NCI-H510A (cell line): Measurements from ENCODE around the gene RAC2.

Source experiments
- DNase-seq: peaks from one replicate; lab custom pipeline; 2025; lab: John Stamatoyannopoulos, UW

The RAC2 gene

DNA sequence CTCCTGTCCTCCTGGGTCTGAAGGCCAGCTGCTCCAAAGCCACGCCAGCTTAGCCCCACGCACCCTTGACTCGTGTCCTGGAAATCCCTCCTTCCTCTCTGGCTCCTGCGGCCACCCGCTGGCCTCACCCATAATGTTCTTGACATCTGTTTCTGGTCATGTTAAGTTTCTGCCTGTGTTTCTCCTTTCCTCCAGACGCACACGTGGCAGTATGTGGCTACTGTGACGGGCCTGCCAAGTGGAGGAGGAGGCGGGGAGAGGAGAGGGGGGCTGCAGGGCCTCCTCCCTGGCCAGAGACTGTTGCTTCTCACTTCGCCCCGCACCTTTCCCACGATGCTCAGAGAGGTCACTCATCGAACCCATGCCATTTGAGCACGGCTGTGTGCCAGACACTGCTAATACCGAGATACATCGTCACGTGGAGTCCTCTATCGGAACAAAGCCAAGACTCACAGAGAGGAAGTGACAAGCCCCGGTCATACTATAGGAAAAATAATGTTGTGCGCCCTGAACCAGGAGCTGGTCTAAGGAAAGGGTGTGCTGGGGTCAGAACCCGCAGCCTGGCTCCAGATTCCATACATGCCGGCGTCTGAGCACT is 67.5 kb downstream of the RAC2 start:
- no peak for DNase-seq

- DNase-seq, result no peak
Observed at GRCh38 chr22:37175414-37176281, 68.4 kb downstream of the RAC2 start.
